GM12878 (cell line): Measurements from ENCODE around the gene EIF3A. TPM values are rescaled to one million over a fixed set of nuclear protein-coding genes. Genes with fewer than 3 reads are reported as not detected.

ENCODE experiments used
- ATAC-seq: fragments of 200-7000 bp; cut with Tn5 transposase; 3 replicates; pipeline ENCODE4 v1.9.1; 2020; ENCODE audit warnings: mild to moderate bottlenecking, moderate library complexity
- BruUV-seq: library from RNA; stranded (reverse); fragments of 400-500 nt; replicated peaks from 2 replicates; lab custom pipeline; 2021; lab: Mats Ljungman, UMichigan
- CTCF ChIA-PET: fragments of 300-600 bp; sonication (Branson Sonifier 250); formaldehyde crosslinking; extraction: SDS; loops from one replicate; lab custom pipeline; 2021; ENCODE audit warnings: inconsistent platforms; lab: Yijun Ruan, JAX
- POLR2A ChIA-PET: fragments of 350-600 bp; formaldehyde crosslinking; extraction: SDS; loops from one replicate; lab custom pipeline; 2021; ENCODE audit warnings: inconsistent platforms; lab: Charles Lee
- RAD21 ChIA-PET: fragments of 300-600 bp; sonication (Branson Sonifier 250); formaldehyde crosslinking; loops from one replicate; lab custom pipeline; 2023; ENCODE audit warnings: antibody characterized with exemption; ENCODE audit not compliant: unreplicated experiment; lab: Charles Lee
- SMC1A ChIA-PET: fragments of 300-600 bp; sonication (Branson Sonifier 250); formaldehyde crosslinking; loops from one replicate; lab custom pipeline; 2023; ENCODE audit not compliant: unreplicated experiment, uncharacterized antibody; lab: Charles Lee
- DNase-seq: peaks from one replicate; pipeline ENCODE4 v3.0.0-alpha.2; 2011; ENCODE audit warnings: low read depth, low spot score
- FAIRE-seq: peaks from 3 replicates; lab custom pipeline; 2011; peaks lifted over from hg19 to GRCh38; lab: Jason Lieb, UNC
- H2AFZ ChIP-seq: 2 replicates; pipeline ENCODE4 v1.6.0; 2011; ENCODE audit warnings: low read depth, low read length, control low read depth; ENCODE audit not compliant: control insufficient read depth
- H3K27ac ChIP-seq: 2 replicates; pipeline ENCODE4 v1.5.1; 2011; ENCODE audit warnings: control low read depth; ENCODE audit not compliant: control insufficient read depth, insufficient read depth
- H3K27me3 ChIP-seq, 2 experiments: replicated peaks in 1 of 2; 2 replicates each; pipeline versions ENCODE4 v1.6.0 to v1.6.1; 2011; ENCODE audit warnings: low read length in 1 of 2; ENCODE audit not compliant: control insufficient read depth in 2 of 2, insufficient read depth in 2 of 2
- H3K36me3 ChIP-seq, 2 experiments: 2 replicates each; pipeline ENCODE4 v1.5.1; 2011; ENCODE audit warnings: low read length in 1 of 2; ENCODE audit not compliant: control insufficient read depth in 2 of 2, insufficient read depth in 2 of 2
- H3K4me1 ChIP-seq: 2 replicates; pipeline ENCODE4 v1.6.1; 2011; ENCODE audit warnings: mild to moderate bottlenecking, low read length, moderate library complexity, mixed read lengths; ENCODE audit not compliant: control insufficient read depth, insufficient read depth
- H3K4me2 ChIP-seq: 2 replicates; pipeline ENCODE4 v1.6.0; 2011; ENCODE audit warnings: control low read depth; ENCODE audit not compliant: control insufficient read depth, insufficient read depth
- H3K4me3 ChIP-seq: fragments of 200-600 bp; sonication (generic); 2 replicates; pipeline ENCODE4 v1.5.1; 2016
- H3K79me2 ChIP-seq: 2 replicates; pipeline ENCODE4 v1.6.0; 2011; ENCODE audit warnings: low read length; ENCODE audit not compliant: control insufficient read depth, insufficient read depth
- H3K9ac ChIP-seq: 2 replicates; pipeline ENCODE4 v1.8.0; 2011; ENCODE audit warnings: low read length, control low read depth, mixed read lengths; ENCODE audit not compliant: control insufficient read depth, insufficient read depth
- H3K9me3 ChIP-seq: replicated peaks from 3 replicates; pipeline ENCODE4 v1.5.1; 2011; ENCODE audit warnings: mild to moderate bottlenecking, low read length; ENCODE audit not compliant: control insufficient read depth, insufficient read depth
- H4K20me1 ChIP-seq: 2 replicates; pipeline ENCODE4 v1.6.0; 2011; ENCODE audit not compliant: control insufficient read depth, insufficient read depth
- BRCA1 ChIP-seq: IDR thresholded peaks from 2 replicates; pipeline ENCODE4 v1.6.1; 2011; ENCODE audit warnings: low read depth, low read length, improper control_type of control experiment
- ESRRA ChIP-seq: IDR thresholded peaks from 2 replicates; pipeline ENCODE4 v1.6.1; 2012; ENCODE audit warnings: mild to moderate bottlenecking, low read length, improper control_type of control experiment
- GATAD2B ChIP-seq: fragments of 450-650 bp; conservative IDR thresholded peaks from 2 replicates; pipeline ENCODE4 v1.6.1; 2017; ENCODE audit warnings: low read depth, mild to moderate bottlenecking, moderate library complexity
- KLF5 ChIP-seq: fragments of 450-650 bp; IDR thresholded peaks from 2 replicates; pipeline ENCODE4 v1.6.1; 2014; ENCODE audit warnings: mild to moderate bottlenecking; ENCODE audit not compliant: partially characterized antibody
- MTA2 ChIP-seq: fragments of 450-650 bp; IDR thresholded peaks from 2 replicates; pipeline ENCODE4 v1.6.1; 2016; ENCODE audit warnings: low read depth, mild to moderate bottlenecking, moderate library complexity
- NR2C1 ChIP-seq: fragments of 450-650 bp; IDR thresholded peaks from 2 replicates; pipeline ENCODE4 v1.6.1; 2017; ENCODE audit warnings: antibody characterized with exemption, mild to moderate bottlenecking, moderate library complexity
- POLR2AphosphoS5 ChIP-seq: IDR thresholded peaks from 2 replicates; pipeline ENCODE4 v1.6.1; 2011; ENCODE audit warnings: mild to moderate bottlenecking, low read length, inconsistent platforms
- SPI1 ChIP-seq: IDR thresholded peaks from 2 replicates; pipeline ENCODE4 v1.6.1; 2011; ENCODE audit warnings: low read depth, mild to moderate bottlenecking, low read length, moderate library complexity, borderline replicate concordance; ENCODE audit not compliant: insufficient read depth
- SUZ12 ChIP-seq: fragments of 200-600 bp; sonication (generic); IDR thresholded peaks from one replicate; pipeline ENCODE4 v1.6.1; 2018; ENCODE audit warnings: antibody characterized with exemption, mild to moderate bottlenecking; ENCODE audit not compliant: unreplicated experiment
- TBL1XR1 ChIP-seq: IDR thresholded peaks from 2 replicates; pipeline ENCODE4 v1.6.1; 2012; ENCODE audit warnings: low read depth, low read length, improper control_type of control experiment
- ZBTB11 ChIP-seq: fragments of 450-650 bp; formaldehyde crosslinking; IDR thresholded peaks from 2 replicates; pipeline ENCODE4 v1.5.0; 2022; ENCODE audit warnings: mild to moderate bottlenecking, missing genetic modification characterization
- ZNF622 ChIP-seq: fragments of 450-650 bp; IDR thresholded peaks from 2 replicates; pipeline ENCODE4 v1.6.1; 2017; ENCODE audit warnings: mild to moderate bottlenecking, inconsistent platforms
- WGBS: methylation state at CpG from one replicate; pipeline ENCODE4 v1.1.6; 2016; ENCODE audit warnings: low lambda C conversion rate; ENCODE audit not compliant: insufficient replicate concordance, insufficient coverage; ENCODE audit errors: missing lambda C conversion rate; 5-methylcytosine and 5-hydroxymethylcytosine counted together
- in situ Hi-C: fragments of 300-500 bp; cut with MboI; formaldehyde crosslinking; loops from 9 replicates; pipeline ENCODE4 v1.14.3; 2018; ENCODE audit warnings: mixed read lengths
- intact Hi-C: fragments of 100-400 bp; cut with micrococcal nuclease; formaldehyde crosslinking; loops from one replicate; pipeline ENCODE4 v1.14.2; 2022; ENCODE audit not compliant: unreplicated experiment
- polyA plus RNA-seq, 11 experiments: library from polyadenylated mRNA; depleted of rRNA in 4 of 11; unstranded in 6 of 11; stranded (reverse) in 5 of 11; fragments of >200 nt; fragmentation: Nextera tagmentation in 4 of 11; fragmentation: Illumina TruSeq in 1 of 11; extraction: Ambion mirVana in 4 of 11; extraction: Trizol in 1 of 11; gene quantifications; 1 replicate in 1 of 11; 2 replicates in 10 of 11; pipeline versions ENCODE4 v1.2.1 to v1.2.3, GENCODE V29; 2011 to 2016; ENCODE audit warnings: inconsistent platforms in 2 of 11, missing spikeins in 2 of 11, low read depth in 1 of 11
- total RNA-seq, 4 experiments: library from RNA; depleted of rRNA in 3 of 4; stranded (reverse); fragments of >200 nt in 3 of 4; fragmentation: Illumina TruSeq in 1 of 4; extraction: Trizol in 1 of 4; gene quantifications; 2 replicates each; pipeline versions ENCODE4 v1.2.1 to v1.2.3, GENCODE V29; 2013 to 2021

Gene EIF3A
- total and polyA plus RNA-seq, 10 of the 15 experiments (the other 5 are each of a cell fraction or from before 2014, with no cell fraction given) = 42.3 to 195 (median 96.3) TPM

DNA sequence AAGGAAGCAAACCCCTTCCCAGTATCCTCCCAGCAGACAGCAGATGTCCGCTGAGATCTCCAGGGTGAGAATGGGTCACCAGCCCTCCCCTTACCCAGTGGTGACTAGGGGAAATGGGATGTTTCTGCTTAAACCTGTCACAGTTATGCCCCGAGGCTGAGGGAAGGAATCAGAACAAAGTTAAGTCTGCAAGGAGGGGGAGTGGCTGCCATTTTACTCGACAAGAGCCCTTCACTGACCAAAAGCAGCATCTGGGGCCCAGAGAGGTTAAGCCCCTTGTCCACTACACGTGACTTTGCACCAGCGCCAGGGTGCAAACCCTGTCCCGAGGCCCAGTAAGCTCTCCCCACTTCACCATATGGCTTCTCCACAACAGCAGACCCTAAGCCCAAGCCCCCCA lies 55.7 kb downstream of the EIF3A start:
- Histone ChIP-seq H2AFZ (no peak overlapping the region), H3K4me3 (no peak overlapping the region), H3K36me3 (no peaks in the 10 kb centered on the region), H3K27ac (no peak overlapping the region), H3K9ac (no peak overlapping the region), H3K4me1 (peaks cover 5% of the 10 kb centered on the region), H3K27me3 (peaks cover 0 to 7% of the 10 kb centered on the region in 2 experiments; a peak in 3 of 4 replicates), H4K20me1 (no peaks in the 10 kb centered on the region; the same call in 1 of the 2 replicates), H3K9me3 (no peaks in the 10 kb centered on the region), H3K79me2 (no peaks in the 10 kb centered on the region), H3K4me2 (no peak overlapping the region)
- no peak for FAIRE-seq
- ChIA-PET POLR2A (no interaction called here), CTCF (no interaction called here), RAD21 (interaction anchor here (1.3 kb wide), 1 partner anchor 174 kb away, joined by 5 read pairs; no protein-coding TSS in a partner anchor), SMC1A (no interaction called here)
- no peak for TF ChIP-seq ESRRA
- no peak for TF ChIP-seq SUZ12
- no peak for TF ChIP-seq KLF5
- TF ChIP-seq TBL1XR1 = no peak
- no peak for TF ChIP-seq GATAD2B
- no peak for TF ChIP-seq ZNF622
- TF ChIP-seq SPI1 = no peak
- no peak for TF ChIP-seq BRCA1
- no TSS peak for BruUV-seq
- WGBS = 20% methylated on average over 6 of the region's 6 CpGs
- intact Hi-C loops = loop anchor here (5.0 kb wide), 1 partner anchor 38 kb away; no protein-coding TSS in a partner anchor
- in situ Hi-C loops = no loop called here
- ATAC-seq = no peak
- no peak for DNase-seq

GRCh38 chr10:119023553-119023868 lies 57.1 kb downstream of the EIF3A start:
- Histone ChIP-seq H3K27me3 (peaks cover 0 to 7% of the 10 kb centered on the region in 2 experiments; a peak in 3 of 4 replicates), H3K36me3 (no peaks in the 10 kb centered on the region), H3K4me3 (no peak overlapping the region), H3K79me2 (no peaks in the 10 kb centered on the region), H2AFZ (no peak overlapping the region), H3K9me3 (no peaks in the 10 kb centered on the region), H3K4me2 (no peak overlapping the region), H3K9ac (no peak overlapping the region), H3K27ac (no peak overlapping the region), H3K4me1 (no peaks in the 10 kb centered on the region), H4K20me1 (no peaks in the 10 kb centered on the region; the same call in 1 of the 2 replicates)
- ChIA-PET POLR2A (no interaction called here), SMC1A (no interaction called here), RAD21 (no interaction called here), CTCF (no interaction called here)
- ATAC-seq = no peak
- DNase-seq = no peak
- FAIRE-seq = no peak
- intact Hi-C loops = no loop called here
- in situ Hi-C loops = no loop called here
- 49% methylated on average over 8 of the region's 8 CpGs for WGBS
- no TSS peak for BruUV-seq
- TF ChIP-seq NR2C1 = no peak
- no peak for TF ChIP-seq MTA2
- no peak for TF ChIP-seq ZBTB11
- no peak for TF ChIP-seq POLR2AphosphoS5
